Measurements from ENCODE around the gene HEXB. TPM values are rescaled to one million over a fixed set of nuclear protein-coding genes. Genes with fewer than 3 reads are reported as not detected.

The HEXB gene
- total and polyA plus RNA-seq, 2 of the 4 experiments (the other 2 are of a cell fraction), result 76.7 to 126 TPM

GRCh38 chr5:74685979-74686631 is 1.1 kb downstream of the HEXB start (continued):
- no peak for TF ChIP-seq MAZ (IDR thresholded peaks at IDR 0.05; ENCODE audit: borderline replicate concordance, low read depth, low read length)
- no peak for TF ChIP-seq SMC3 (IDR thresholded peaks at IDR 0.05; ENCODE audit: low read depth, low read length)

GRCh38 chr5:74686962-74687751 is 2.1 kb downstream of the HEXB start:
- Histone ChIP-seq H3K4me2 (ENCODE audit: low read depth, low read length) (peak overlapping the region; percentile 81), H2BK120ac (ENCODE audit: low read depth, low read length) (no peak overlapping the region), H3K9me1 (ENCODE audit: insufficient read depth, low read length) (peaks cover 13% of the 10 kb centered on the region), H4K8ac (ENCODE audit: low read depth in 2 of 2, low read length in 2 of 2) (0 out of 4 replicates have a peak overlapping the region, but pooled peaks of 1 of the 2 experiments have one; percentile 14), H3K4ac (ENCODE audit: low read depth, low read length) (peak overlapping the region; percentile 56), H3K18ac (ENCODE audit: low read depth, low read length) (no peak overlapping the region), H2AK9ac (replicated peaks; ENCODE audit: low read depth, low read length, poor library complexity) (peak overlapping the region; percentile 71), H3K4me1 (ENCODE audit: control insufficient read depth, insufficient read depth, low read length) (peaks cover 8% of the 10 kb centered on the region), H3K27ac (ENCODE audit: insufficient read depth, low read length) (no peak overlapping the region), H4K5ac (ENCODE audit: low read depth, low read length) (no peak overlapping the region), H3K4me3 (ENCODE audit: insufficient read depth, low read depth, low read length) (no peak overlapping the region), H2BK5ac (ENCODE audit: low read depth, low read length, poor library complexity, severe bottlenecking) (no peak overlapping the region), H2AFZ (replicated peaks; ENCODE audit: low read length, poor library complexity) (no peak overlapping the region), H2BK20ac (ENCODE audit: low read depth, low read length) (0 out of 2 replicates have a peak overlapping the region, but pooled peaks have one; percentile 28), H3K14ac (replicated peaks; ENCODE audit: low read depth, low read length) (peak overlapping the region; percentile 38; the same call in 1 of the 2 replicates), H2AK5ac (ENCODE audit: low read depth, low read length) (0 out of 2 replicates have a peak overlapping the region, but pooled peaks have one; percentile 23), H3K56ac (ENCODE audit: extremely low read depth, insufficient read depth, low read length) (no peak overlapping the region), H3K79me1 (ENCODE audit: low read depth in 1 of 2, low read length in 2 of 2) (peaks cover 20 to 40% of the 10 kb centered on the region in 2 experiments), H3K23ac (ENCODE audit: low read depth, low read length) (peak overlapping the region; percentile 6; the same call in 1 of the 2 replicates), H3K9ac (ENCODE audit: low read depth, low read length) (no peak overlapping the region), H3K27me3 (ENCODE audit: control insufficient read depth, insufficient read depth, low read length) (no peaks in the 10 kb centered on the region), H2BK15ac (ENCODE audit: low read depth, low read length) (no peak overlapping the region; the same call in 2 of the 3 replicates), H4K91ac (ENCODE audit: insufficient read depth, low read depth, low read length) (no peak overlapping the region), H4K20me1 (ENCODE audit: insufficient read depth, low read length) (peaks cover 21% of the 10 kb centered on the region), H3K9me3 (ENCODE audit: control insufficient read depth, insufficient read depth, low read length) (no peaks in the 10 kb centered on the region), H3K36me3 (ENCODE audit: control insufficient read depth, insufficient read depth, low read length) (peaks cover 3% of the 10 kb centered on the region; the same call in 1 of the 2 replicates)
- TF ChIP-seq RCOR1 (IDR thresholded peaks at IDR 0.05; ENCODE audit: insufficient replicate concordance, low read length) (no peak), CHD1 (IDR thresholded peaks at IDR 0.05; ENCODE audit: low read depth, low read length) (no peak), CEBPB (IDR thresholded peaks at IDR 0.05; ENCODE audit: low read depth, low read length) (no peak)
- no TSS peak for BruUV-seq (replicated peaks)
- in situ Hi-C loops (cut with MboI; ENCODE audit: low sequenced_read_pairs) (no loop called here), intact Hi-C loops (cut with micrococcal nuclease) (loop anchor here (5.0 to 10.0 kb wide), 2 partner anchors 65 to 648 kb away; partner anchors contain the start of gene HMGCR), dilution Hi-C loops (cut with HindIII; ENCODE audit: low sequenced_read_pairs, unreplicated experiment) (no loop called here)
- WGBS, 2 experiments (ENCODE audit: extremely low coverage in 2 of 2, insufficient read length in 1 of 2), result 0% methylated on average over 1 of the region's 5 CpGs; no CpG with 5 or more reads in 1 of the 2 experiments
- ChIA-PET CTCF (interaction anchor here (0.8 kb wide), 1 partner anchor 1569 kb away, joined by 3 read pairs; no protein-coding TSS in a partner anchor), POLR2A (ENCODE audit: unreplicated experiment) (no interaction called here)
- DNase-seq, result peak; percentile 67
- peak; percentile 25 for ATAC-seq (ENCODE audit: low read depth)

Data from IMR-90 (cell line).